GM19438 (cell line): ENCODE measurements around the gene SNRNP25.
"Not testable (repeated sequence)": the region's sequence is repeated elsewhere in the genome, so short reads cannot be mapped to it uniquely, and the experiment has no call there.

Experiments
- ATAC-seq: cut with Tn5 transposase; IDR thresholded peaks from one replicate; pipeline ENCODE4 v1.9.1; 2021; ENCODE audit warnings: low read depth; ENCODE audit not compliant: unreplicated experiment

Gene SNRNP25

GRCh38 chr16:41439-42068 lies 12.1 kb upstream of the SNRNP25 start:
- no peak for ATAC-seq

DNA sequence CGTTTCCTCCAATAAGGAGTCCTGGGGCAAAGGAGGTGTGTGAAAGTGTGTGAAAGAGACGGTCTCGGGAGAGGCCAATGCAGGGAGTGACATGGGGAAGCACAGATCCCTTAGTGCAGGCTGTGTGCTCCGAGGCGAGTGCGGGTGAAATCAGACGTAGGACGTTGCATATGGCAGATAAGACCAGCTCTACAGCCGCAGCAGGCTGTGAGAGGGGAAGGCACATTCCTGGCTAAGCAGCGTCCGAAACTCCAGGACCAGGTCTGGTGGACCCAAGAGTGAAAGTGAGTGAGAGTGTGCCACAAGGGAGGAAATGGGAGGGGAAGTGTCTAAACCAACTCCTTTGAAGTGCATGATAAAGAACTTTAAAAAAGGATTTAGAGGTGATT lies 11.6 kb upstream of the SNRNP25 start:
- no peak for ATAC-seq

DNA sequence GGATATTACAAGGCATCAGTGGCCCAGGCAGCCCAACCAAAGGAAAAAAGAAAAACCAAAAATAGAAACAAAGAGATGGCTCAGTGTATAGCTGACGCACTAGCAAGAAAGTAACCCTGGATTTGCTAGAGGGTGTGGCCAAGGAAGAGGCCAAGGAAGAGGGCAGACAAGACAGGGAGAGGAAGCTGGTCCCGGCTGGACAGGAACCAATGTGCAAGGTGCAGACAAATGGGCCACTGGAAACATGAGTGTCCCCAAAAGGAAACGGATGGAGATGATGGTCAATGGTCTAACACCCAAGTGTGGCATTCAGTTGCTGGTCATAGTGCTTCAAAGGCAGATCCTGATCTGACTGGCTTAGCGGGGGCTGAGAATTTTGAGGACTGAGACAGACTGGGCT lies 10.9 kb upstream of the SNRNP25 start:
- no peak for ATAC-seq

DNA sequence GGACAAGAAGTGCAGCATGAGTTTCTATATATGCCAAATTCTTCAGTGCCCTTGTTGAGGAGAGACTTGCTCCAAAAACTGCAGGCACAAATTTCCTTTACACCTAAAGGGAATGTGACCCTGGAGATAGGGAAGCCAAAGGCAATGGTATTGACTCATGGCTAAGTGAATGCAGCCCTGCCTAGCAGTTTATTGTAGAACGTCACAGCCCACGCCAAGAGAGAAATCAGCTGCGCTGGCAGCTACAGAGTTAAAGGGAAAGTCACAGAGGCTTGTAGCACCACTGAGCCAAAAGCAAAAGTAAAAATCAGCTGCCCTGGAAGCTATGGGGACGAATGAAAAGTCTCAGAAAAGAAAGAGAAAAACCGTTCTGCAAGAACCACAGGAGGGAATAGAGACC lies 10.3 kb upstream of the SNRNP25 start:
- ATAC-seq = no peak

DNA sequence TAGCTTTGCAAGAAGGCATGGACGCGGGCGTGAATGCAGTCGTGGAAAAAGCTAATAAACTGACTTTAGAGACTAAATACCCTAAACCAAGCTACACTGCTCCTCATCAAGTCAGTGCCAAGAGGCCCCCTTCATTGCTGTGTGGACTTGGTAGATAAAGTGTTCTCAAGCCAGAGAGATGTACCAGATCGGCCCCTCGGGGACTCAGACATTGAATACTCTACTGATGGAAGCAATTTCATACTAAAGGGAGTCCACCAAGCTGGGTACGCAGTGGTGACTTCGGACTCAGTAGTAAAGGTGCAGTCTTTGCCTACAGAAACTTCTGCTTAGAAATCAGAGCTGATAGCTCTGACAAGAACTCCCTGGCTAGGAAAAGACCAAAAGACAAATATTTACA lies 9.0 kb upstream of the SNRNP25 start:
- no peak for ATAC-seq

DNA sequence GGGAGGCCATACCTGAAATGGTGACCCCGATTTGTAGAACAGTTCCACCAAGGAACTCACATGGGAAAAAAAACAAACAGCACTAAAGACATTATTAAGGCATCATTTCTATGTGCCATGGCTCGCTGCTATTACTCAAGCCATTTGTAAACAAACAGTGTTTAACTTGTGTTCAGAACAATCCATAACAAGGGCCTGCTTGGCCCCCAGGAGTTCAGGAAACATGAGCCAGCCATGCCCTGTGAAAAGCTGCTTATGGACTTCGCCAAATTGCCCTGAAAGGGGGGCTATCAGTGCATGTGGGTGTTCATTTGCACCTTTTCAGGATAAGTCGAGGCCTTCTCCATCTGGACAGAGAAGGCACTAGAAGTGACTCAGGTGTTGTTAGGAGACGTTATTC lies 8.2 kb upstream of the SNRNP25 start:
- no peak for ATAC-seq

DNA sequence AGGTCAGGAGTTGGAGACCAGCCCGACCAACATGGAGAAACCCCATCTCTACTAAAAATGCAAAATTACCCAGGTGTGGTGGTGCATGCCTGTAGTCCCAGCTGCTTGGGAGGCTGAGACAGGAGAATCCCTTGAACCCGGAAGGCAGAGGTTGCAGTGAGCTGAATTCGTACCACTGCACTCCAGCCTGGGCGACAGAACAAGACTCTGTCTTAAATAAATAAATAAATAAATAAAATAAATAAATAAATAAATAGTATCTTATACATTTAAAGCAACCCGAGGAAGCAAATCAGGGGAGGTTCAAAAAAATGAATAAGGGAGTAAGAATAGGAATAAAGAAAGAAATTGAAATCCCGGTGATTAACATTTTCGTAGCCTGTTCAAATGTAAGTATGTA lies 7.1 kb upstream of the SNRNP25 start:
- not testable (repeated sequence) for ATAC-seq

GRCh38 chr16:47234-47633 lies 6.4 kb upstream of the SNRNP25 start:
- ATAC-seq = no peak

DNA sequence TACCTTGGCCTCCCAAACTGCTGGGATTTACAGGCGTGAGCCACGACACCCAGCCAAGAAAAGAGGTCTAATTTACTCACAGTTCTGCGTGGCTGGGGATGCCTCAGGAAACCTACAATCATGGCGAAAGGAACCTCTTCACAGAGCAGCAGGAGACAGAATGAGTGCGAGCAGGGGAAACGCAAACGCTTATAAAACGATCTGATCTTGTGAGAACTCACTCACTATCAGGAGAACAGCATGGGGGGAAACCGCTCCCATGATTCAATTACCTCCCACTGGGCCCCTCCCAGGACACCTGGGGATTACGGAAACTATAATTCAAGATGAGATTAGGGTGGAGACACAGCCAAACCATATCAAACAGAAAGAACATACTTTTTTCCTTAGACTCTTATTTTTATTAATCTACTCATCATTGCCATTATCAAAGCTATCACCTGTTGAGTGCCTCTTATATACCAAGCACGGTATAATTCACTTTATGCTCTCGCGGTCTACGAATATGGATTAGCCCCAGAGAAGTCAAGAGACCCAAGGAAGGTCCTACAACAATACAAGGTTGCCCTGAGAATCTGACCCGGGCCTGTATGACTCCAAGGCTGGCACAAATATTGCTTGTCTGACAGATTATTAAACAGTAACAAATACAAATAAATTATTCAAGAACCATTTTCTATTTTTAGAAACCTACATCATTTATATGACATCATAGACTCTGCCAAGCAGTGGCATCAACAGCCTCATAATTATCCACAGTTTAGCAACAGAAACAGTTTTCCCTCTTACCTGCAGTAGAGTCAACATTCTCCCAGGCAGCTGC lies 2.6 kb upstream of the SNRNP25 start:
- ATAC-seq = no peak

GRCh38 chr16:54237-54581 lies 581 bp downstream of the SNRNP25 start:
- no peak for ATAC-seq

GRCh38 chr16:55571-56136 lies 2.0 kb downstream of the SNRNP25 start:
- no peak for ATAC-seq

DNA sequence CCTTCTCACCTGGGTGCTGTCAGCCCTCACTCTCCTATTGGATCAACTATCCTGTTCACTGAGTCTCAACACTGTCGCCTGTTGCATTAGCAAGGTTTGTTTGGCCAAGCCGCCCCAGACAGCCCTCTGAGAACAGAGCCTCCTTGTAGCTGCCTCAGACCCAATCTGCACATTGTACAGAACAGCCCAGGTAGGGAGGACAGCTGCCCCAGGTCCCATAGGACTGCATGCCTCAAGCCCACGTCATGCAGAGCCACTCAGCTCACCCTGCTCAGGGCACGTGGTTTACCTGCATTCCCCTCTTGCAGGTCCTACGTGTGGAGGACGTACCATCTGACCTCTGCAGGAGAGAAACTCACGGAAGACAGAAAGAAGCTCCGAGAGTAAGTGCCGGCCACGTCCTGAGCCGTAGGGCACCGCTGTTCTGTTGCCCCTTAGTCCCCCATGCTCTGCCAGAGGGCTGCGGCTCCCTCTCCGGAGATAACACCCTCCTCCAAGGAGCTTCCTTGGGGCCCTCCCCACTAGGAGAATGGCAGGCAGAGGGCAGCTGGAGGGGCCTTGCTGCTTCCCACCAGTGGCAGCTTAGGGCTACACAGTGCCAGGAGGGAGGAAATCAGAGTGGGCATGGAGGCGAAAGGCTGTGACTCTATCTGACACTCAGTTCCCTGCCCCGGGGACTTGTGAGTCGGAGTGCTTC lies 2.8 kb downstream of the SNRNP25 start:
- ATAC-seq = no peak

GRCh38 chr16:57711-58110 lies 4.1 kb downstream of the SNRNP25 start:
- ATAC-seq = no peak

DNA sequence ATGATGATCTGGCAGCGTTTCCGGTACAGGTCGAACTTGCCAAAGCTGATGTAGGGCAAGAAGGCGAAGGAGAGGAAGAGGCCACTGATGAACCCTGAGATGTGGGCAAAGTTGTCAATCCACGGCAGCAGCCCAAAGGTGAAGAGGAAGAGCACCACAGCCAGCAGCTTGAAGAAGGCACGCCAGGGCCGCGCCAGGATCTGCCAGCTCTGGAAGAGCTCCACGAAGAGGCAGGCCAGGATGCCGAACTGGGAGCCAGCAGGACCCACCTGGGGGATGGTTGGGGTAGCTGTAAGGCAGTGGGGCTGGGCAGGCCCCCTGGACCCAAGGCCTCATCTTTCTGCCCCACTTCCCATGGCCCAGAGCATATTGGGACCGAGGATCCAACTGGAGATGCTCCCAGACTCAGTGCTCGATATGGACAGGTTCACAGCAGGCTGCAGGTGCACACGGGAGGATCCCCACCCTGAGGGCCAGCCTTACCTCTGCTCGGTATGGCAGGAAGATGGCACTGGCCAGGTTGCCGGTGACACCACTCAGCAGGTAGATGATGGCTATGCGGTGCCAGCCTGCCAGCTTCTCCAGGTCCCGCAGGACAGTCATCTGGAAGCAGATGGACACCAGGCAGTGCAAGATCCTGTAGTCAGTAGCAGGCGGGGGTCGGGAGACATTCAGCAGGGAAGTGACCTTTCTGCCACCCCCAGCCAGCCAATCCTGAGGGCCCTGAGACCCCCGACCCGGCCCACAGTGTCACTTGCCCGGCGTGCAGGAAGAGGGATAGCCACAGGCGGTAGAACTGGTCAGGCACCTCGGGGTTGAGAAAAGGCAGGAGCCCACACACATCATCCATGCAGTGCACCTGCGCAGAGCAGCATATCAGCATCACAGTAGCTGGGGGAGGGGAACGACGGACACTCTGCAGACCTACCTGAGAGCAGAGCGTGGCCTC lies 5.1 kb downstream of the SNRNP25 start:
- no peak for ATAC-seq

DNA sequence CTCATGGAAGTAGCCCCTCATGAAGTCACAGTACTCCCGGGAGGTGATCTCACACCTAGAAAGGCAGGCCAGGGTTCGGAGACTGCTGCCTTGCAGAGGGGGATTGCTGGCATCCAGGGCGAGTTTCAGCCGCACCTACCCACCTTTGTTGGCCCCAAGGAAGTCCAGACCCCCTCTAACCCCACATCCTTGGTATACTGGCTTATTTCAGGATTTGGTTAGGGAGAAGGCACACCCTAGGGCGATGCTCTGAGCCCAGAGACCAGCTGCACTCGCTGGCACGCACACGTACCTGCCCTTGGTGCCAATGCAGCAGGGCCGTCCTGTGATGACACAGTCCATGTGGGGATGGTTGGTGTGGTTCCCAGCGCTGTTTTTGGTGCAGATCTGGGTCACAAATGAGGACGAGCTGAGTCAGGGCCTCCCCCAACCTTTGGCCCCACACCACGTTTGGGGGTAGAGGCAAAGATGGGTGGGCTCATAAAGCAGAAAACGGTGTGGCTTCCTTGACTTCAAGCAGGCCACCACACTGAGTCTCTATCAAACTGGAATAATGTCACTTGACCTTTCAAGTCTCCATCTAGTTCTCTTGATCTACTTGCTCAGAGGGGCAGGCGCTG lies 5.9 kb downstream of the SNRNP25 start:
- no peak for ATAC-seq

DNA sequence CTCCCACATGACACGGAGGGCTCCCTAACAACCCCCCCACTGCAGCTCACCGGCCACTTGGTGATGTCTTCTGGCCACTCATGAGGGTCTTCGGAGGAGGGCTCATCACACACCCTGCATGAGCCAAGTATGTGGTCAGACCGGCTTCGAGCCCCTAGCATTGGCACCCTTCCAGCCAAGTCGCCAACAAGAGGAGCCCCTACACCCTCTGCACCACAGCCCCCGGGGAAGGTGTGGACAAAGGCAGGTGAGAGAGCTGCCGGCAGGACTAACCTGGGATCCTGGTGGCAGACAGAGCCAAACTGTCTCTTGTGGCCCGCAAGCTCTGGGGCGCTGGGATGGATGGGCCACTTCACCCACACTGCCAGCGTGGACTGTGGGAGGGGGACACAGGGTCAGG lies 6.5 kb downstream of the SNRNP25 start:
- ATAC-seq = no peak

DNA sequence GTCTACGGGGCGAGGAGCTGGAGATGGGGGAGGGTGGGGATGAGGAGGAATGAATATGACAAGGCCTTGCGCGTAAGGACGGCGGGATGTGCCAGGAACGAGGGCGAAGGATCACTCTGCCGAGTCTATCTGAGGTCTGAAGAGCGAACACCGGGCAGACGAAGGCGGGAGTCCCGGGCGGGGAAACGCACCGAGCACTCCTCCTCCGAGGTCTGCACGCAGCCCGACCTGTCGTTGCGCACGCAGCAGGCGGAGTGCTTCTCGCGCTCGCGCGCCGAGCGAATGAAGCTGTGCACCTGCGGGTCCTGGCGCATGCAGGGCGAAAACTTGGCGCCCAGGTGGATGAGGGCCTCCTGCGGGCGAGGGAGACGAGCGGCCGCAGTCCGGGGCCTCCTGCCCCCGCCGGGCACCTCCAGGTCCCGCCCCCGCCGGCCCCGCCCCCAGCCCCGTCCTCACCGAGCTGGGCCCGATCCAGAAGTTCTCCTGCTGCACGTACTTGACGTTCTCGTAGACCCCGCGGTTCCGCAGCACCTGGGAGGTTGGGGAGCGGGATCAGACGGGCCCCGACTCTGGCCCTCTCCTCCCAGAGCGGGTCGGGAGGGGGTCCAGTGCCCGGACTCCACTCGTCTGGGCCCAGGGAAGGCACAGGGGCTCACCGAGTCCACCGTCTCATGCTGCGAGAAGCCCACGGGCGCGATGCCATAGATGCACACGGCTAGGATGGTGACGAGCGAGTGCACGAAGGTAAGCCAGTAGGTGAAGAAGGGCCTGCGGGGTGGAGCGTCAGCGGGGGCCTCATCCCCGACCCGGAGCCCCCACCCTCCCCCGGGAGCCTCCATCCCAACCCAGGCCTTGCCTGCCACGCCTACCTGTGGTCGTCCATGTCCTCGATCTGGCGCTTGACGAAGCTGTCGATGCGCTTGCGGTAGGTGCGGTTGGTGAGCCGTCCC lies 7.6 kb downstream of the SNRNP25 start:
- ATAC-seq = no peak

DNA sequence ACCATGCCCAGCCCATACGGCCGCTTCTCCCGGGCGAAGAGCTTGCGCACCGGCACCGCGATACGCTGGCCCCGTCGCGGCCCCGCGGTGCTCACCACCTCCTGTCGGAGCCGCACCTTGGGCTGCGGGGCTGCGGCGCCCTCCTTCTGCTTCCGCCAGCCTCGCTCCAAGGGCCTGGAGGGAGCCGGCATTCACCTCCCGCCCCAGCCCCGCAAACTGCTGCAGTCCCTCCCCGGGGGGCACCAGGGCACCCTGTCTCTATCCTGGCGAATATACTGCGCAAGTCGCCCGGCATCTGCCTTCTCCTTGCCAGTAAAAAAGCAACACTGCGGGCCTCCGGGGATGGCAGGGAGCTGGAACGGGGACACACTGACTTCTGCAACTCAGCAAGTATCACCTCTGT lies 8.3 kb downstream of the SNRNP25 start:
- ATAC-seq = no peak
